ENCODE results near the gene ATP6AP1. TPM values are rescaled to one million over a fixed set of nuclear protein-coding genes. Genes with fewer than 3 reads are reported as not detected.

Gene ATP6AP1
- total and polyA plus RNA-seq, 2 of the 13 experiments (the other 11 are each of a cell fraction or from before 2014, with no cell fraction given): 56.7 to 110 TPM

DNA sequence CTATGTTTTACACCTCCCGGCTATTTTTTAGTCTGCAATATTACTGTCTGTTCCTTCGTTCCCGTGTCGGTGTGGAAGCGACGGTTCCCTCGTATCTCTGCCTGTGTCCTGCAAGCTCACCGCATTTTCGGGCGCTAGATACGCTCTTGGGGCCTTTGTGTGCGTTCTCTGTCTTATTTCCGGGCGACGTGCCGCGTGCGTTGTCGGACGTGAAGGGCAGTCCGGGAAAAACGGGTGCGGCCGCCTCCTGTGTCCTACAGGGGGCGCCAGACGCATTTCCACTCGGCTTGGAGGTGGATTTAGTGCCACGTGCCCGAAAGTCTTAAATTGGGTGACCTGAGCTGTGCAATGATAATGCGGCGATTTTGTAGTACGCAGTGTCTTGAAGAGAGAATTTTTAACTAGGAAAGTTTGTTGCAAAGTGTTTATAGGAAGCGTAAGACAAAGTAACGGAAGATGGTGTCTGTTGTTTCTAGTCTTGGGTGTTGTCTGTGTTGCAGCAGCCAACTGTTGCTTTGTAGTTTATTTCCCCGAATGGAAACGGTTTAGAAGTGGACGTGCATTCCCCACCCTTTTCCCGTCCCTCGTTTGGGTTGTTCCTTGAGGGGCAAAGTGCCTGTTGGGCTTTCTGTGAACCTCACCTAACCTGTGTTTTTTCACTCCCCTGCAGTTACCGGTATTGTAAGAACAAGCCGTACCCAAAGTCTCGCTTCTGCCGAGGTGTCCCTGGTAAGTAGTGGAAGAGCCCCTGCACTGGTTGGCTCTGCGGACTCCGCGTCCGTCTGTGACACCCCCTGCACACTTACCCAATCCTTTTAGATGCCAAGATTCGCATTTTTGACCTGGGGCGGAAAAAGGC is 29.6 kb upstream of the ATP6AP1 start (continued):
- TF ChIP-seq, protein P1, sequence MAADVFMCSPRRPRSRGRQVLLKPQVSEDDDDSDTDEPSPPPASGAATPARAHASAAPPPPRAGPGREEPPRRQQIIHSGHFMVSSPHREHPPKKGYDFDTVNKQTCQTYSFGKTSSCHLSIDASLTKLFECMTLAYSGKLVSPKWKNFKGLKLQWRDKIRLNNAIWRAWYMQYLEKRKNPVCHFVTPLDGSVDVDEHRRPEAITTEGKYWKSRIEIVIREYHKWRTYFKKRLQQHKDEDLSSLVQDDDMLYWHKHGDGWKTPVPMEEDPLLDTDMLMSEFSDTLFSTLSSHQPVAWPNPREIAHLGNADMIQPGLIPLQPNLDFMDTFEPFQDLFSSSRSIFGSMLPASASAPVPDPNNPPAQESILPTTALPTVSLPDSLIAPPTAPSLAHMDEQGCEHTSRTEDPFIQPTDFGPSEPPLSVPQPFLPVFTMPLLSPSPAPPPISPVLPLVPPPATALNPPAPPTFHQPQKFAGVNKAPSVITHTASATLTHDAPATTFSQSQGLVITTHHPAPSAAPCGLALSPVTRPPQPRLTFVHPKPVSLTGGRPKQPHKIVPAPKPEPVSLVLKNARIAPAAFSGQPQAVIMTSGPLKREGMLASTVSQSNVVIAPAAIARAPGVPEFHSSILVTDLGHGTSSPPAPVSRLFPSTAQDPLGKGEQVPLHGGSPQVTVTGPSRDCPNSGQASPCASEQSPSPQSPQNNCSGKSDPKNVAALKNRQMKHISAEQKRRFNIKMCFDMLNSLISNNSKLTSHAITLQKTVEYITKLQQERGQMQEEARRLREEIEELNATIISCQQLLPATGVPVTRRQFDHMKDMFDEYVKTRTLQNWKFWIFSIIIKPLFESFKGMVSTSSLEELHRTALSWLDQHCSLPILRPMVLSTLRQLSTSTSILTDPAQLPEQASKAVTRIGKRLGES (CRISPR knock-in tag; IDR thresholded peaks at IDR 0.05; ENCODE audit: borderline replicate concordance): no peak
- TF ChIP-seq HDAC2 (CRISPR knock-in tag; IDR thresholded peaks at IDR 0.05) (no peak), ELF3 (CRISPR knock-in tag; IDR thresholded peaks at IDR 0.05) (peak; percentile 34; the same call in 1 of the 2 replicates), ZNF557 (CRISPR knock-in tag; IDR thresholded peaks at IDR 0.05) (0 out of 2 replicates have a peak, but pooled peaks have one; percentile 22), CREM (IDR thresholded peaks at IDR 0.05) (no peak), CREM (CRISPR knock-in tag; IDR thresholded peaks at IDR 0.05) (no peak), STAG1 (CRISPR knock-in tag; IDR thresholded peaks at IDR 0.05) (peak; percentile 37), ATF1 (CRISPR knock-in tag; IDR thresholded peaks at IDR 0.05) (no peak), SKI (IDR thresholded peaks at IDR 0.05; ENCODE audit: partially characterized antibody) (no peak), ZNF207 (IDR thresholded peaks at IDR 0.05; ENCODE audit: borderline replicate concordance) (no peak), ZBTB38 (CRISPR knock-in tag; IDR thresholded peaks at IDR 0.05) (no peak), RARG (CRISPR knock-in tag; IDR thresholded peaks at IDR 0.05; ENCODE audit: low read depth) (no peak), HOXA5 (CRISPR knock-in tag; IDR thresholded peaks at IDR 0.05) (no peak), SIN3A (IDR thresholded peaks at IDR 0.05; ENCODE audit: borderline replicate concordance, low read depth, low read length) (peak; percentile 28; the same call in 1 of the 2 replicates), TGIF2 (CRISPR knock-in tag; IDR thresholded peaks at IDR 0.05) (peak; percentile 24; the same call in 1 of the 2 replicates), ZNF264 (CRISPR knock-in tag; IDR thresholded peaks at IDR 0.05) (no peak), MLLT10 (CRISPR knock-in tag; IDR thresholded peaks at IDR 0.05) (no peak), AGO1 (IDR thresholded peaks at IDR 0.05; ENCODE audit: low read depth, low read length, poor library complexity, severe bottlenecking) (no peak), MAZ (IDR thresholded peaks at IDR 0.05; ENCODE audit: borderline replicate concordance, low read depth, low read length) (no peak), MAZ (CRISPR knock-in tag; IDR thresholded peaks at IDR 0.05; ENCODE audit: low read depth) (no peak)
- TF ChIP-seq, protein P2, sequence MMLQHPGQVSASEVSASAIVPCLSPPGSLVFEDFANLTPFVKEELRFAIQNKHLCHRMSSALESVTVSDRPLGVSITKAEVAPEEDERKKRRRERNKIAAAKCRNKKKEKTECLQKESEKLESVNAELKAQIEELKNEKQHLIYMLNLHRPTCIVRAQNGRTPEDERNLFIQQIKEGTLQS (CRISPR knock-in tag; IDR thresholded peaks at IDR 0.05): no peak
- TF ChIP-seq, protein P3, sequence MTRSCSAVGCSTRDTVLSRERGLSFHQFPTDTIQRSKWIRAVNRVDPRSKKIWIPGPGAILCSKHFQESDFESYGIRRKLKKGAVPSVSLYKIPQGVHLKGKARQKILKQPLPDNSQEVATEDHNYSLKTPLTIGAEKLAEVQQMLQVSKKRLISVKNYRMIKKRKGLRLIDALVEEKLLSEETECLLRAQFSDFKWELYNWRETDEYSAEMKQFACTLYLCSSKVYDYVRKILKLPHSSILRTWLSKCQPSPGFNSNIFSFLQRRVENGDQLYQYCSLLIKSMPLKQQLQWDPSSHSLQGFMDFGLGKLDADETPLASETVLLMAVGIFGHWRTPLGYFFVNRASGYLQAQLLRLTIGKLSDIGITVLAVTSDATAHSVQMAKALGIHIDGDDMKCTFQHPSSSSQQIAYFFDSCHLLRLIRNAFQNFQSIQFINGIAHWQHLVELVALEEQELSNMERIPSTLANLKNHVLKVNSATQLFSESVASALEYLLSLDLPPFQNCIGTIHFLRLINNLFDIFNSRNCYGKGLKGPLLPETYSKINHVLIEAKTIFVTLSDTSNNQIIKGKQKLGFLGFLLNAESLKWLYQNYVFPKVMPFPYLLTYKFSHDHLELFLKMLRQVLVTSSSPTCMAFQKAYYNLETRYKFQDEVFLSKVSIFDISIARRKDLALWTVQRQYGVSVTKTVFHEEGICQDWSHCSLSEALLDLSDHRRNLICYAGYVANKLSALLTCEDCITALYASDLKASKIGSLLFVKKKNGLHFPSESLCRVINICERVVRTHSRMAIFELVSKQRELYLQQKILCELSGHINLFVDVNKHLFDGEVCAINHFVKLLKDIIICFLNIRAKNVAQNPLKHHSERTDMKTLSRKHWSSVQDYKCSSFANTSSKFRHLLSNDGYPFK (CRISPR knock-in tag; IDR thresholded peaks at IDR 0.05; ENCODE audit: borderline replicate concordance): no peak
